H9 (cell line): Measurements from ENCODE around the gene UBALD2. TPM values are rescaled to one million over a fixed set of nuclear protein-coding genes. Genes with fewer than 3 reads are reported as not detected.

ENCODE experiments used
- DNase-seq: peaks from one replicate; pipeline ENCODE4 v3.0.0-alpha.2; 2017
- H2AFZ ChIP-seq: one replicate; pipeline ENCODE4 v1.6.1; 2013; ENCODE audit warnings: mild to moderate bottlenecking, low read length, control low read depth, moderate library complexity
- H2AK5ac ChIP-seq: 2 replicates; pipeline ENCODE4 v1.6.1; 2013; ENCODE audit warnings: low read length, control low read depth, mixed read lengths; ENCODE audit not compliant: insufficient read length
- H2BK120ac ChIP-seq: one replicate; pipeline ENCODE4 v1.6.1; 2013; ENCODE audit warnings: low read depth, mild to moderate bottlenecking, low read length, control low read depth, inconsistent platforms; ENCODE audit not compliant: poor library complexity, severe bottlenecking
- H2BK12ac ChIP-seq: 2 replicates; pipeline ENCODE4 v1.6.1; 2013; ENCODE audit warnings: low read length, control low read depth, mixed read lengths, low read depth; ENCODE audit not compliant: insufficient read length
- H2BK15ac ChIP-seq: 2 replicates; pipeline ENCODE4 v1.6.1; 2013; ENCODE audit warnings: low read depth, low read length, control low read depth
- H2BK20ac ChIP-seq: one replicate; pipeline ENCODE4 v1.6.1; 2013; ENCODE audit warnings: low read depth, mild to moderate bottlenecking, low read length, control low read depth, inconsistent platforms; ENCODE audit not compliant: poor library complexity, severe bottlenecking
- H2BK5ac ChIP-seq: 2 replicates; pipeline ENCODE4 v1.6.1; 2013; ENCODE audit warnings: low read length, control low read depth, mixed read lengths; ENCODE audit not compliant: insufficient read length
- H3K14ac ChIP-seq: 2 replicates; pipeline ENCODE4 v1.6.1; 2013; ENCODE audit warnings: low read length, control low read depth; ENCODE audit not compliant: insufficient read depth
- H3K18ac ChIP-seq: 2 replicates; pipeline ENCODE4 v1.6.1; 2013; ENCODE audit warnings: low read depth, mild to moderate bottlenecking, mixed read lengths, low read length, control low read depth; ENCODE audit not compliant: insufficient read length
- H3K23ac ChIP-seq: 2 replicates; pipeline ENCODE4 v1.6.1; 2013; ENCODE audit warnings: low read length, control low read depth, mixed read lengths, low read depth; ENCODE audit not compliant: insufficient read length
- H3K23me2 ChIP-seq: 2 replicates; pipeline ENCODE4 v1.6.1; 2013; ENCODE audit warnings: low read depth, mild to moderate bottlenecking, mixed read lengths, low read length, control low read depth; ENCODE audit not compliant: insufficient read length, poor library complexity, severe bottlenecking
- H3K27ac ChIP-seq: 2 replicates; pipeline ENCODE4 v1.5.1; 2013; ENCODE audit warnings: low read length, control low read depth, mixed read lengths, low read depth; ENCODE audit not compliant: insufficient read length
- H3K27me3 ChIP-seq: 2 replicates; pipeline ENCODE4 v1.6.1; 2013; ENCODE audit warnings: low read length, control low read depth, inconsistent platforms; ENCODE audit not compliant: insufficient read depth
- H3K4ac ChIP-seq: 2 replicates; pipeline ENCODE4 v1.6.1; 2013; ENCODE audit warnings: low read depth, mild to moderate bottlenecking, control low read depth, inconsistent platforms, low read length, moderate library complexity
- H3K4me1 ChIP-seq: 2 replicates; pipeline ENCODE4 v1.6.1; 2013; ENCODE audit warnings: low read length, control low read depth, inconsistent platforms; ENCODE audit not compliant: insufficient read depth
- H3K4me2 ChIP-seq: 2 replicates; pipeline ENCODE4 v1.6.1; 2013; ENCODE audit warnings: low read length, control low read depth, mixed read lengths; ENCODE audit not compliant: insufficient read length, insufficient read depth
- H3K56ac ChIP-seq: 2 replicates; pipeline ENCODE4 v1.6.1; 2013; ENCODE audit warnings: low read depth, mild to moderate bottlenecking, mixed read lengths, low read length, control low read depth; ENCODE audit not compliant: insufficient read length
- H3K79me1 ChIP-seq: 2 replicates; pipeline ENCODE4 v1.6.1; 2013; ENCODE audit warnings: low read depth, mild to moderate bottlenecking, moderate library complexity, low read length, control low read depth, inconsistent platforms; ENCODE audit not compliant: insufficient read depth, poor library complexity, severe bottlenecking
- H3K79me2 ChIP-seq: 2 replicates; pipeline ENCODE4 v1.6.1; 2013; ENCODE audit warnings: low read length, control low read depth, inconsistent platforms; ENCODE audit not compliant: insufficient read depth
- H3K9ac ChIP-seq: 2 replicates; pipeline ENCODE4 v1.6.1; 2013; ENCODE audit warnings: low read length, control low read depth, mixed read lengths; ENCODE audit not compliant: insufficient read length; ENCODE audit errors: extremely low read depth
- H3K9me3 ChIP-seq: one replicate; pipeline ENCODE4 v1.6.1; 2013; ENCODE audit warnings: low read depth, low read length, inconsistent platforms; ENCODE audit not compliant: control insufficient read depth
- H3T11ph ChIP-seq: one replicate; pipeline ENCODE4 v1.6.1; 2013; ENCODE audit warnings: mild to moderate bottlenecking, low read length, control low read depth, inconsistent platforms
- H4K20me1 ChIP-seq: one replicate; pipeline ENCODE4 v1.6.1; 2013; ENCODE audit not compliant: control insufficient read depth, insufficient read length, insufficient read depth
- H4K5ac ChIP-seq: 2 replicates; pipeline ENCODE4 v1.6.1; 2013; ENCODE audit warnings: low read depth, mild to moderate bottlenecking, mixed read lengths, low read length, control low read depth; ENCODE audit not compliant: insufficient read length
- H4K8ac ChIP-seq: replicated peaks from 2 replicates; pipeline ENCODE4 v1.6.1; 2013; ENCODE audit warnings: low read length, control low read depth, mixed read lengths, low read depth; ENCODE audit not compliant: insufficient read length
- H4K91ac ChIP-seq: 2 replicates; pipeline ENCODE4 v1.6.1; 2013; ENCODE audit warnings: low read depth, mild to moderate bottlenecking, moderate library complexity, mixed read lengths, low read length, control low read depth; ENCODE audit not compliant: insufficient read length
- H3K27ac Mint-ChIP-seq, 3 experiments: 2 replicates in 2 of 3; 3 replicates in 1 of 3; pipeline ENCODE4 v1.8.0; 2020 to 2021; ENCODE audit warnings: mixed read lengths in 3 of 3, mild to moderate bottlenecking in 1 of 3, moderate library complexity in 1 of 3
- H3K27me3 Mint-ChIP-seq: 2 replicates; pipeline ENCODE4 v1.8.0; 2021; ENCODE audit warnings: low read depth, mild to moderate bottlenecking, moderate library complexity, mixed read lengths
- H3K36me3 Mint-ChIP-seq, 3 experiments: 2 replicates in 2 of 3; 3 replicates in 1 of 3; pipeline ENCODE4 v1.8.0; 2020 to 2021; ENCODE audit warnings: low read depth in 3 of 3, mixed read lengths in 3 of 3; ENCODE audit not compliant: insufficient read depth in 1 of 3
- H3K4me1 Mint-ChIP-seq, 2 experiments: 2 replicates each; pipeline ENCODE4 v1.8.0; 2020; ENCODE audit warnings: mixed read lengths in 2 of 2
- H3K4me3 Mint-ChIP-seq, 2 experiments: 2 replicates in 1 of 2; 3 replicates in 1 of 2; pipeline ENCODE4 v1.8.0; 2020 to 2021; ENCODE audit warnings: mild to moderate bottlenecking in 2 of 2, mixed read lengths in 2 of 2, moderate library complexity in 1 of 2
- H3K9me3 Mint-ChIP-seq, 2 experiments: 2 replicates in 1 of 2; 3 replicates in 1 of 2; pipeline ENCODE4 v1.8.0; 2020; ENCODE audit warnings: mild to moderate bottlenecking in 2 of 2, mixed read lengths in 2 of 2, moderate library complexity in 1 of 2
- WGBS: extraction: QIAGEN DNeasy Blood & Tissue Kit; methylation state at CpG from one replicate; pipeline ENCODE4 v1.1.7; 2013; ENCODE audit warnings: missing lambda C conversion rate, low lambda C conversion rate, mixed read lengths; ENCODE audit not compliant: insufficient read length; ENCODE audit errors: extremely low coverage; 5-methylcytosine and 5-hydroxymethylcytosine counted together
- total RNA-seq: library from RNA; stranded (reverse); gene quantifications from 2 replicates; pipeline ENCODE4 v1.2.1, GENCODE V29; 2021
- TF ChIP-seq, protein P1 (sequence below): fragments of 200-600 bp; sonication (generic); conservative IDR thresholded peaks from 3 replicates; pipeline ENCODE4 v1.8.0; 2021; ENCODE audit warnings: antibody characterized with exemption, mild to moderate bottlenecking

Gene UBALD2
- total RNA-seq, 1 experiment from 2014 or later, result 25.8 TPM

DNA sequence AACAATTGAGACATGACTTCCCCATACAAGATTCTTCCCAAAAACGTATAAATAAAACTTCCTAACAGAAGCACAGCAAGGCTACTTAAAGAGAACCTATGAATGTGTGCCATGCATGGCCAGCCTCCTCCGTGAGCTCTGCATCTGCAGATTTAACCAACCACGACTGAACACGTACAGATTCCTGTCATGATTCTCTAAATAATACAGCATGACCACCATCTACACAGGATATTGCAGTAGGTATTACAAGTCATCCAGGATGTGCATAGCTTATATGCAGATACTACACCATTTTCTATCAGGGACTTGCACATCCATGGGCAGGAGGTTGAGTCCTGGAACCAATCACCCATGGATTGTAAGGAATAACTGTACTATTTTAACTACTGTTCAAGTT lies 44.3 kb downstream of the UBALD2 start:
- no peak overlapping the region for H2BK20ac ChIP-seq
- H3K79me2 ChIP-seq, result no peaks in the 10 kb centered on the region
- H3K23ac ChIP-seq, result no peak overlapping the region
- TF ChIP-seq, protein P1, sequence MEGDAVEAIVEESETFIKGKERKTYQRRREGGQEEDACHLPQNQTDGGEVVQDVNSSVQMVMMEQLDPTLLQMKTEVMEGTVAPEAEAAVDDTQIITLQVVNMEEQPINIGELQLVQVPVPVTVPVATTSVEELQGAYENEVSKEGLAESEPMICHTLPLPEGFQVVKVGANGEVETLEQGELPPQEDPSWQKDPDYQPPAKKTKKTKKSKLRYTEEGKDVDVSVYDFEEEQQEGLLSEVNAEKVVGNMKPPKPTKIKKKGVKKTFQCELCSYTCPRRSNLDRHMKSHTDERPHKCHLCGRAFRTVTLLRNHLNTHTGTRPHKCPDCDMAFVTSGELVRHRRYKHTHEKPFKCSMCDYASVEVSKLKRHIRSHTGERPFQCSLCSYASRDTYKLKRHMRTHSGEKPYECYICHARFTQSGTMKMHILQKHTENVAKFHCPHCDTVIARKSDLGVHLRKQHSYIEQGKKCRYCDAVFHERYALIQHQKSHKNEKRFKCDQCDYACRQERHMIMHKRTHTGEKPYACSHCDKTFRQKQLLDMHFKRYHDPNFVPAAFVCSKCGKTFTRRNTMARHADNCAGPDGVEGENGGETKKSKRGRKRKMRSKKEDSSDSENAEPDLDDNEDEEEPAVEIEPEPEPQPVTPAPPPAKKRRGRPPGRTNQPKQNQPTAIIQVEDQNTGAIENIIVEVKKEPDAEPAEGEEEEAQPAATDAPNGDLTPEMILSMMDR, result no peak
- no CpG with 5 or more reads among the region's 4 CpGs for WGBS
- no peak overlapping the region for H4K8ac ChIP-seq
- no peaks in the 10 kb centered on the region for H3K79me1 ChIP-seq
- peak overlapping the region in 1 of 3 experiments; percentile 62; a peak in 3 of 7 replicates for H3K27ac Mint-ChIP-seq
- H3K36me3 Mint-ChIP-seq, result peaks cover 4 to 30% (median 14%) of the 10 kb centered on the region in 3 experiments; a peak in 6 of 7 replicates
- no peak overlapping the region for H3T11ph ChIP-seq
- H3K27me3 Mint-ChIP-seq, result no peaks in the 10 kb centered on the region
- no peaks in the 10 kb centered on the region for H3K9me3 ChIP-seq
- no peaks in the 10 kb centered on the region for H3K9me3 Mint-ChIP-seq
- H3K4me3 Mint-ChIP-seq, result no peak overlapping the region
- no peaks in the 10 kb centered on the region for H3K23me2 ChIP-seq
- no peak overlapping the region for H3K9ac ChIP-seq
- no peaks in the 10 kb centered on the region for H3K27me3 ChIP-seq
- no peak overlapping the region for H3K4me2 ChIP-seq
- no peak overlapping the region for H3K14ac ChIP-seq
- no peak overlapping the region for H3K4ac ChIP-seq
- no peaks in the 10 kb centered on the region for H4K20me1 ChIP-seq
- H2AK5ac ChIP-seq, result no peak overlapping the region
- no peak overlapping the region for H2AFZ ChIP-seq
- no peak overlapping the region for H3K18ac ChIP-seq
- no peak overlapping the region for H2BK12ac ChIP-seq
- H3K4me1 Mint-ChIP-seq, result no peaks in the 10 kb centered on the region
- H3K27ac ChIP-seq, result no peak overlapping the region
- no peak overlapping the region for H4K91ac ChIP-seq
- no peak overlapping the region for H2BK120ac ChIP-seq
- no peak overlapping the region for H3K56ac ChIP-seq
- H4K5ac ChIP-seq, result no peak overlapping the region
- H2BK5ac ChIP-seq, result no peak overlapping the region
- H2BK15ac ChIP-seq, result no peak overlapping the region
- DNase-seq, result no peak
- no peaks in the 10 kb centered on the region for H3K4me1 ChIP-seq
